Mesenteric fat pad (tissue), 1 donor: ENCODE results near the gene OSCP1. TPM values are rescaled to one million over a fixed set of nuclear protein-coding genes. Genes with fewer than 3 reads are reported as not detected.
A peak's percentile ranks its signal among the peaks of the same experiment; 100 is the strongest.
"Not testable (repeated sequence)": the region's sequence is repeated elsewhere in the genome, so short reads cannot be mapped to it uniquely, and the experiment has no call there.

ENCODE experiments used
- DNase-seq: peaks from one replicate; pipeline ENCODE4 v3.0.0-alpha.2; 2020; ENCODE audit warnings: low spot score
- long read RNA-seq: library from polyadenylated mRNA; unstranded; transcript quantifications from one replicate; pipeline ENCODE4 v2.0.0, GENCODE V29; 2020
- total RNA-seq: library from RNA; stranded (reverse); fragmentation: NEBNext Ultra II Directional; extraction: Animal tissue kit (Norgen Biotek cat#: 25700); gene quantifications from one replicate; pipeline ENCODE4 v1.2.1, GENCODE V29; 2021
- donor health status: DM: yes; HTN: yes; CAD: no.

Gene OSCP1
- total RNA-seq = 7.0 TPM
- long read RNA-seq, transcript OSCP1-201 (10 exons, 1,455 nt) = major isoform, 16 of 22 reads
- long read RNA-seq, partial matches to known transcripts = 1 of 22 reads
- long read RNA-seq, other reads (novel, unspliced or antisense) = 3 of 22 reads

- peak; percentile 98 for DNase-seq
Measured at GRCh38 chr1:36450270-36450918, at the start of gene OSCP1. OSCP1 (minus strand) TSS chr1:36450451; CDS start chr1:36450369, 82 bp downstream.

GRCh38 chr1:36497207-36497606 lies 47.0 kb upstream of the OSCP1 start:
- no peak for DNase-seq

DNA sequence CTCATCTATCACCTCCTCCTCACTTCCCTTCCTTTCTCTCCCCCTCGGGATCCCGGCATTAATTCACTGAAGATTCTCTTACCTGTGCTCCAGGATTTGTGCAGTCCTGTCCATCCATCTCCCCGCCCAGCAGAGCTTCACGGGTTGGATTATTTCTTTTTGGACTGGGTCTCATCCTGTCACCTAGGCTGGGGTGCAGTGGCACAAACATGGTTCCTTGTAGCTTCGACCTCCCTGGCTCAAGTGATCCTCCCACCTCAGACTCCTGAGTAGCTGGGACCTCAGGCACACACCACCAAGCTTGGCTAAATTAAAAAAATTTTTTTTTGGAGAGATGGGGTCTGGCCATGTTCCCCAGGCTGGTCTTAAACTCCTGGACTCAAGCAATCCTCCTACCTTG lies 44.7 kb upstream of the OSCP1 start:
- peak; percentile 55 for DNase-seq

GRCh38 chr1:36493524-36493923 lies 43.3 kb upstream of the OSCP1 start:
- peak; percentile 39 for DNase-seq

DNA sequence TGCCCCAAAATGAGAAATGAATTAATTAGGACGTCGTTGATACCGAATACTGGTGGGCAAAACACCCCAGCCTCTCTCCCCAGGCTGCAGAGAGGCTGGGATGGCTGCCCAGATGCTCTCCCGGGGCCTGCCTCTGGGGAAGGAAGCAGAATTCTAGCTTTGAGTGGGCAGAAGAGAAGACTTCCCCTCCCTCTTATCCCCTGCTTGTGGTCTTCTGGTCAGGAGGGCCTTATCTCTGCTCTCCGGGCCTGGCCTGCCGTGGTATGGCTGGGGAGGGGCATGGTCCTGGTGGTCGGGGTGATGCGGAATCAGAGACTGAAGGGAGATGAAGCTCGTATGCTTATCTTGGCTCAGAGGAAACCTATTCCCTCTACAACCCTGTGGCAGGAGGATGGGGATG lies 42.2 kb upstream of the OSCP1 start:
- peak; percentile 53 for DNase-seq

DNA sequence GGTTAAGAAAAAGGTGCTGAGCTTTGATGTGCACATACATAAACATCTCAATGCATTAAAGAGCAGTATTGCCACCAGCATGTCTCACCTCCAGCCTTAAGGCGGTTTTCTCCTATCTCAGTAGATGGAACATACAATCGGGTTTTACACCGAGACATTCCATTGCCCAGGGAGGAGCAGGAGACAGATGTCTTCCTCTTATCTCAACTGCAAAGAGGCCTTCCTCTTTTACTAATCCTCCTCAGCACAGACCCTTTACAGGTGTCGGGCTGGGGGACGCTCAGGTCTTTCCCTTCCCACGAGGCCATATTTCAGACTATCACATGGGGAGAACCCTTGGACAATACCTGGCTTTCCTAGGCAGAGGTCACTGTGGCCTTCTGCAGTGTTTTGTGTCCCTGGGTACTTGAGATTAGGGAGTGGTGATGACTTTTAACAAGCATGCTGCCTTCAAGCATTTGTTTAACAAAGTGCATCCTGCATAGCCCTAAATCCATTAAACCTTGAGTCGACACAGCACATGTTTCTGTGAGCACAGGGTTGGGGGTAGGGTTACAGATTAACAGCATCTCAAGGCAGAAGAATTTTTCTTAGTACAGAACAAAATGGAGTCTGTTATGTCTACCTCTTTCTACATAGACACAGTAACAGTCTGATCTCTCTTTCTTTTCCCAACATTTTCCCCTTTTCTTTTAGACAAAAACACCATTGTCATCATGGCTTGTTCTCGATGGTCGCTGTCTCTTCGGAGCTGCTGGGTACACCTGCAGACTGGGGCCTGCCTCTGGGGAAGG lies 39.2 kb upstream of the OSCP1 start:
- not testable (repeated sequence) for DNase-seq

- no peak for DNase-seq
Measured at GRCh38 chr1:36487906-36488305, 37.7 kb upstream of the OSCP1 start.

- DNase-seq = peak; percentile 43
Measured at GRCh38 chr1:36487336-36487725, 37.1 kb upstream of the OSCP1 start.

- peak; percentile 90 for DNase-seq
Measured at GRCh38 chr1:36486439-36487335, 36.4 kb upstream of the OSCP1 start.

DNA sequence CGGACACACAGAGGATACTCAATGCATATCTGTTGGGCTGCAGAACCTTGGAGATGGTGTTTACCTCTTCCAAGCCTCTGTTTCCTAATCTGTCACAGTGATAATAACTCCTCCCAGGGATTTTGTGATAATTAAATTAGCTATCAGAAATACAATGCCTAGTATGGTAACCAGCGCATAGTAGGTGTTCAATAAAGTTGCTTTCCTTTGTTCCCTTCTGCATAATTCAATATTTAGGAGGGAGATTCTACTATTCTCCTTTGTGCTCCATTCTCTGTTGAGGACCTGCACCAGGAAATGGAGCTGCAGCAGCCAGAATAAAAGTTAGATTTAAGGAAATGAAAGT lies 35.8 kb upstream of the OSCP1 start:
- DNase-seq = no peak

- peak; percentile 9 for DNase-seq
Measured at GRCh38 chr1:36484099-36484498, 33.8 kb upstream of the OSCP1 start.

DNA sequence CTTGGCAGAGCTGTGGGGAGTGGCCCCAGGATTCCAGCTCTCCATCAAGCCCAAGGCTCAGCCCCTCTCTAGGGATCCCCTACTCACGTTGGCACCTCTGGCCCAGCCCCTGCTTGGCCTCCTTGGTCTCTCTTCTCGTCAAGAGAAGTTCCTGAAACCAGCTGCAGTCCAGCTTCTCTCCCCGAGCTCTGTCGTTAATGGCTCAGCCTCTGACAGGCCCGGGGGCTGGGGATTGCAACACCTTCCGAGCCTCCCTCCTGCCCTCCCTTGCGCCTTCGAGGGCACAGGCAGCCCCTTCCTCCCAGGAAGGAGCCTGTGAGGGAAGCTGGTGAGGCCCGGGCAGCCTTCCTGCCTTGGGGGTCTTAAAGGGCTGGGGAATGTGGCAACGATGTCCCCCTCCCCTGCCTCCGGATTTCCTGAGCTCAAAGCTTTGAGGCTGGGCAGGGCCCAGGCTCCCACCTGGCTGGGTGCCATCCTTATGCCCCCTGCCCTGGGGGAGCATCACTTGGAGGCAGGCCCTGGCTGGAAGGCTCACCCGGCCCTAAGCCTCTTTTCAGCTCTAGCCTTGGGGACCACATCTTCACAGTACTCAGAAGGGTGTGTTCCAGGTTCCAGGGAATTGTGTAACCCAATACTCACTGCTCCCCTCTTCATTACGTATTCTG lies 32.6 kb upstream of the OSCP1 start, which contains the start of gene CSF3R:
Gene CSF3R, minus strand, starts transcription at position 190 of the 665 bp plus-strand sequence. CDS start 3,417 bp downstream, outside the sequence.
- DNase-seq = peak; percentile 85

DNA sequence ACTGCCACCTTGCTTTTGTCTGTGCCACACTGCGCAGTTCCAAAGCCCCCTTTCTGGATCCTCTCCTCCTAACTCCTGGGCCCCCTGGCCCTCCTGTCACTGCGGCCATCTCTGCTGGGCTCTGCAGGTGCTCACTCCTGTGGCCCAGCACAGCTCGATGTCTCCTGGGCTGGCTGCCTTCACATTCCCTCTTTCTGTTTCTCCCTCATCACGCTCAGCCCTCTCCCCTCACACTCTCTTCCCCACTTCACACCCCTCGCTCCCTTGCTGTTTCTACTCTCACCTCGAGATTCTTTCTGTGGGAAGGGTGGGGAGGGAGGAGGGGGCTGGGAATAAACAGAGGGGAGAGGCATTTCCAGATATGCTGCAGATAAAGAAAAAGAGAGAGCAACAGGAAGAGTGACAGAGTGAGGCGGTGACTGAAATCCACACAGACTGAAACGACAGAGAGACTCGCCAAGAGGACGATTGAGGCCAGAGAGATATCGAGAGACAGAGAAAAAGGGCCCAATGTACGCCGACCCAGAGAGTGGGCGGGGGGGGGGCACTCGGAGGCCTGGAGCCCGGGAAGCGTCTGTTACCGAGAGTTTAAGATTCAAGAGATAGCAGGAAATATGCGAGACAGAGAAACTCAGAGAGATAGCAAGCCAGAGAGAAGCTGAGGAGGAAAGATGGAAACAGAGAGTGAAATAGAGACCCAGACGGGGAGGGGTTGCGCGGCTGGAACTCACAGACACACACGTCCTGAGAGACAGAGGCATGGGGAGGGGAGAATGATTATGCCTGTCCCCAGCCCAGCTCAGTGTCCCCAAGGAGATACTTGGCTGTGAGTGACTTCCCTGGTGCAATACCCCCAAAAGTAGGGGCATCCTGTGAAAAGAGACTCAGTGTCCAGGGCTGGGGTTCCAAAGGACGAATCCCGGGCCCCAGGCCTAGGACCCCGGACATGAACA lies 31.8 kb upstream of the OSCP1 start:
- DNase-seq = peak; percentile 82

DNA sequence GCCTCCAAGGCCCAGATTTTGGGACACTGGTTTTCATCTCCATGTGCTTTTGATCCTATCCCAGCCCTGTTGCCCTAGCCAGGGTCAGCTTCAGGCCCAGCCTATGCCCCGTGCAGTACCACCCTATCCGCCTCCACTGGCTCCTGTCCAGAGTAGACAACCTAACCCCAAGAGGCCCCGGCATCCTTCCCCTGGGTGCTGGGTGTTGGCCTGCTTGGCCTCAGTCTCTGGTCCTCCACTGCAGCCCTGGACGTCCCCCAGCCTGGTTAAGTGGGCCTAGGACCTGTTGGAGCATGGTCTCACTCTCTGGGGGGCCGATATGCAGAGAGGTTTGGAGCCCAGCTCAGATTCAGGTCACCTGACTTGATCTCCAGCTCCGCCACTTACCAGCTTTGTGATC lies 30.8 kb upstream of the OSCP1 start:
- peak; percentile 74 for DNase-seq

GRCh38 chr1:36480161-36480560 lies 29.9 kb upstream of the OSCP1 start:
- peak; percentile 74 for DNase-seq

DNA sequence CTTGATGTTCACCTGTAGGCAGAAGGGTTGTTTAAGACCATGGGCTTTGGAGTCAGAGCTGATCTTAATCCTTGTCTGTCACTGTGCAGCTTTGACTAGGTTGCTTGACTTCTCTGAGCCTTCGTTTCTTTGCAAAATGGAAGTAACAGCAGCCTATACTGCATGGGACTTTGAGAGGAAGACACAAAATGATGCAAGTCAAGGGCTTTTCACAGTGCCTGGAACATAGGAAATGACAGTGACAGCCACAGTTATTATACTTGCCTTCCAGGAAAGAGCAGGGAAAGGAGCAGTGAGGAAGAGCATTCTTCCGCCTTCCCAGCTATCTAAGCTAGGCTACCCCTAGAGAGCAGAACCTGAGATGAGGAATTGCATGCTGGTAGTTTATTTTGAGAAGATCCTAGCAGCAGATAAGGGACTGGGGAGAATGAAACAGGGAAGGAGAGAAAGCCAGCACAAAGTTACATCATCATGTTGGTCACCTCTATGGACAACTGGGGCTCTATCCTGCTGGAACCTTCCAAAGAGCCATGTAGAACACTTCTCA lies 29.3 kb upstream of the OSCP1 start:
- no peak for DNase-seq

GRCh38 chr1:36477615-36478014 lies 27.4 kb upstream of the OSCP1 start:
- DNase-seq = not testable (repeated sequence)

- DNase-seq = no peak
Measured at GRCh38 chr1:36476945-36477344, 26.7 kb upstream of the OSCP1 start.

- DNase-seq = no peak
Measured at GRCh38 chr1:36475910-36476604, 25.8 kb upstream of the OSCP1 start.
